Activated gamma-delta T cell (primary cell): ENCODE results near the gene DRC7.

Experiments used
- DNase-seq: peaks from one replicate; lab custom pipeline; 2025; lab: John Stamatoyannopoulos, UW
- total RNA-seq, 2 donors: gene quantifications; one replicate each; lab custom pipeline; 2026; lab: John Stamatoyannopoulos, UW

DRC7 gene, protein sequence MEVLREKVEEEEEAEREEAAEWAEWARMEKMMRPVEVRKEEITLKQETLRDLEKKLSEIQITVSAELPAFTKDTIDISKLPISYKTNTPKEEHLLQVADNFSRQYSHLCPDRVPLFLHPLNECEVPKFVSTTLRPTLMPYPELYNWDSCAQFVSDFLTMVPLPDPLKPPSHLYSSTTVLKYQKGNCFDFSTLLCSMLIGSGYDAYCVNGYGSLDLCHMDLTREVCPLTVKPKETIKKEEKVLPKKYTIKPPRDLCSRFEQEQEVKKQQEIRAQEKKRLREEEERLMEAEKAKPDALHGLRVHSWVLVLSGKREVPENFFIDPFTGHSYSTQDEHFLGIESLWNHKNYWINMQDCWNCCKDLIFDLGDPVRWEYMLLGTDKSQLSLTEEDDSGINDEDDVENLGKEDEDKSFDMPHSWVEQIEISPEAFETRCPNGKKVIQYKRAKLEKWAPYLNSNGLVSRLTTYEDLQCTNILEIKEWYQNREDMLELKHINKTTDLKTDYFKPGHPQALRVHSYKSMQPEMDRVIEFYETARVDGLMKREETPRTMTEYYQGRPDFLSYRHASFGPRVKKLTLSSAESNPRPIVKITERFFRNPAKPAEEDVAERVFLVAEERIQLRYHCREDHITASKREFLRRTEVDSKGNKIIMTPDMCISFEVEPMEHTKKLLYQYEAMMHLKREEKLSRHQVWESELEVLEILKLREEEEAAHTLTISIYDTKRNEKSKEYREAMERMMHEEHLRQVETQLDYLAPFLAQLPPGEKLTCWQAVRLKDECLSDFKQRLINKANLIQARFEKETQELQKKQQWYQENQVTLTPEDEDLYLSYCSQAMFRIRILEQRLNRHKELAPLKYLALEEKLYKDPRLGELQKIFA
- total RNA-seq = 0.04 to 0.10 reads per million in 2 donors

DNA sequence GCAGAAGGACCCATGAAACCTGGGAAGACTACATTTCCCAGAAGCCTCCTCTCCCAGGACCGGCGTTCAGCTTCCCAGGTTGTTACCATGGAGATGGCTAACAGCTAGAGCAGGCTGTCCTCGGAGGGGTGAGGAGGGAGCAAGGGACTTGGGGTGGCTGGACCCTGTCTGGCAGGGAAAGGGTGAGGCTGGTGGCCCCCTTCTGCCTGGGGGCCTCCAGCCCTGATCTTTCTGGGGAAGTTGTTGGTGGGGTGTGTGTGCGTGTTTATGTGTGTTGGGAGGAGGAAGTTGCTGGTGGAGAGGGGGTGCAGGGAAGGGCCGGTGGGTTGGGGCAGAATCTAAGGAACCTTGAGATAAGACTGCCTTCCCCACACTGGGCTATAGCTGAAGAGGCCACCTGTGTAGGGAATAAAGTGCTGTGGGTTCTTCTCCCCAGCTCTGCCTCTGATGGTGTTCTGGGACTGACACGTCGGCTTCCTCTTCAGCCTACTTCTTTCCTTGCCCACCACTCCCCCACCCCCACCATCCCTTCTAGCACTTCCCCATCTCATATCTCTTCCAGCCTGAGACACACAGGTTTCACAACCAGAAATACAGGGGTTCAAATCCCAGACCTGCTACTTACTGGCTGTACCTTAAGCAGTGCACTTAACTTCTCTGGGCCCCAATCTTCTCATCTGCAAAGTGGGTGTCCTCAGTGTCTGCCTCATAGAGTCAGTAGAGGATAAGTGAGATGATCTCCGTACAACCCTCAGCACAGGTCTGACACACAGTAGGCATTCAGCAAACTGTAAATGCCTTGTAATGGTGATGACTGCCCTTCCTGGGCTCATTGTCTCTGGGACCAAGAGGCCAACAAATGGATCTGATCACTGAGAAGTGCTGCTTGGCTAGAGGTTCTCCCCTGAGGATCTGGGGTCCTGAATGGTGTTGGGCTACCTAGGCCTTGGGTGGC is at the start of gene DRC7:
TSS of gene DRC7 (plus strand) at position 82 of the 955 bp plus-strand sequence. CDS start 3,144 bp downstream, outside the sequence.
- no peak for DNase-seq

DNA sequence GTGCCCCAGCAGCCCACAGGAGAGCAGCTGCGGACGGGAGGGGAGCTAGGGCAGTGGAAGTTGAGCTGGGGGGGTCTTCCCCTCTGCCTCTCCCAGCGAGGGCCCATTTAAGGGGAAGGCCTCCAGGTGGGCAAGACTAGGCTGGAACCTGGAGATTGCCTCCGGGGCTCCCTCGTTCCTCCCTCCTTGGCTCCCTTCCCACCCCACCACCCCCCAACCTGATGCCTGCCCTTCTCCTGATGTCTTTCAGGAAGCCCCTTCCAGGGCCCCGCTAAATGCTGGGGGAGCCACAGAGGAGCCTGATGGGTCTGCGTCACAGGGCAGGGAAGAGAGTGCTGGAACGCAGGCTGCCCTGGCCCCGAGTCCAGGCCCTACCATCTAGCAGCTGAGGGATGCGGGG is 49.4 kb upstream of the DRC7 start:
- DNase-seq = no peak

DNA sequence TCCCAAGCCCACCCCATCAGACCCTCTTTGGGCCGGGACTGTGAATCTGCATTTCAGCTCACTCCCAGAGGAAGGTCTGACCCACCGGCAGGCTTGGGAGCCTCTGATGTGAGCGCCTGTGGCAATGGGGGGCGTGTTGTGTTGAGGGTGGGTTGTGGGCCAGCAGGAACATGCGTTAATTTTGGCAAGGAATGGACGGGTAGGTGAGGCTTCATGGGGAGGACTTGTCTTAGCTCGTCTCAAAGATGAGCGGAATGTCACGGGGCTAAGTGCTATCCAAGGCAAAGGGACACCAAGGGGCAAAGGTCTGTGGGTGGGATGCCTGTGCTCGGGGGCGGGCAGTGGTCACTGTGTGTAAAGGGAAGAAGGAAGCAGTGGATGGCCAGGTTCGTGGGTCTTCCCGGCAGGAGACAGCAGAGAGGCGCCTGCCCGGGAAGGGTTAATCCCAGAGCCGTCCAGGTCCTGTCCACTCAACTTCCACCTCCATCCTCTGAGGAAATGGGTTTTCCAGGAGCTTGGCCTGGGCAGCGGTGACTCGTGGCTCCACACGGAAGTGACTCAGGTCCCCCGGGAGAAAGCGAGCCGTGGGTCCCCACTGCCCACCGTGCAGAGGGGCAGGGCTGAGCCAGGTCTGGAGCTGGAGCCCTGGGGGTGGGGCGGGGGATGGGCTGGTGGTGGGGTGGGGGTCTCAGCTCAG is 48.8 kb upstream of the DRC7 start:
- DNase-seq = no peak

DNA sequence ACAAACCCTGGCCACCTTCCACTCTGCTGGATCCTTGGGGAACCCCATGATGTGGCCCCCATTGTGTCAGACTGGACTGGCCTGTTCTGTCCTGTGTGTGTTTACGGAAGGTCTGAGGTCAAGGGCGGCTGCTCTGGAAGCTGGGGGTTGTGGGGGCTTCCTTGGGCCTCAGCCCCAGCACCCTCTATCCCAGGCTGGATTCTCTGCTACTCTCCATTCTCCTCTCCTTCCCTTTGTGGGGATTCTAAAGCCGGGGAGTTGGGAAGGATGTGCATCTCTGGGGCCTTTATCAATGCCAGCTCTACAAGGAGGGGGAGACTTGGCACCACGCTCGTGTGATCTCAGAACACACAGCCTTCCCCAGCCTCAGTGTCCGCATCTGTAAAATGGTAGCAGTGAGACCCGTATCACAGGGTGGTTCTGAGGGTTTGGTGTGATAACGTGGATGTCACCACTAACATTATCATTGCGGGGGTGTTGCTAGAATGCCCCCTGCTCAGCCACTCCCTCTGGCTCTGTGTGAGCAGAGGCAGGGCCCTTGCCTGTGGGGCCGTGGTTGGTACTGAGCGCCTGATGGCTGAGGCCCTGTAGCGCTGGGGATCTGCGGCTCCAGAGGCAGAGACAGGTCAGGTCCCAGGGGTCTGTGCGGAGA is 48.1 kb upstream of the DRC7 start:
- peak; percentile 25 for DNase-seq

DNA sequence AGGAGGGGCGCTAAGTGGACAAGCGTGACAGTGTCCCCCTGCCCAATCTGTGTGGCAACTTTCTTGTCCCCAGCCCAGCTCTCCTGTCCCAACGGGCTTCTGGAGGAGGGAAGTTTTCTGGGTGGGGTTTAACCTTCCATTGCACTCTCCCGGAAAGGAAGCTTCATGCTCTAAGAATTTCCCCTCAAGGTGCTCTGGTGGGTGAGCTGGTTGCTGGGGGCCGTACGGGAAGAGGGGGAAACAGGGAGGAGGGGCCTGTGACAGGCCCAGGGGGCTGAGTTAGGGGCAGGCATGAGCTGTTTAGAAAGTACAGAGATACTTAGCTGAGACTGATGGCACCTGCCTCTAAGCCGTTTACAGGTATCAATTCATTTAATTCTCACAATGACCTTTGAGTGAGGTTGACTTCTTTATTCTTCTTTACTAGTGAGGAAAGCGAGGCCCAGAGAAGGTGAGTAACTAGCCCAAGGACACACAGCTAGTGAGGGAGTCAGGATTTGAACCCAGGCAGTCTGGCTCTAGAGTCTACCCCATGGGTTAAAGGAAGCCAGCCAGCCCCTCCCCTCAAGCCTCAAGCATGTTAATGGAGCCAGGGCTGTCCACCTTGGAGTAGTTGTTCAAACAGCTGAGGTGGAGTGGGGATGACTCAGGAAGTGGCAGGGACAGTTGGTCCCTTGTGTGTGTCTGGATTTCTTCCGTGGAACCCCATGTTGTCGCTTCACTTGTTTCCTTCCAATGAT is 47.3 kb upstream of the DRC7 start:
- DNase-seq = no peak

DNA sequence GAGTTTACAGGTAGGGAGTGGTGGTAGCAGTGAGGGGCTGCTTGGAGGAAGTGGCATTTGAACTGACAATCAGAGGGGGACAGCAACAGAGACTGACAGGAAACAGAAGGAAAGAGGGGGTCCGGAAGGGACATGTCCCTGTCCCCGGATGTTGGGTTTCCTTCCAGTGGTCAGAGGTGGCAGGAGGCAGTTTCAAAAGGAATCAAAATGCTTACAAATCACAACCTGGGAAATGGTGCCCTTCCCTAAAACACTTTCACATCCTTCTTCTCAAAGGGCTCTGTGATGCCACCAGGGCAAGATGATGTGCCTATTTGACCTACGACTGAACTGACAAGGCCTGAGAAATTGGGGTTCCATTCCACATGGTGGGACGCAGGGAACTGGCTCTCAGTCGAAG is 46.5 kb upstream of the DRC7 start:
- DNase-seq = no peak

DNA sequence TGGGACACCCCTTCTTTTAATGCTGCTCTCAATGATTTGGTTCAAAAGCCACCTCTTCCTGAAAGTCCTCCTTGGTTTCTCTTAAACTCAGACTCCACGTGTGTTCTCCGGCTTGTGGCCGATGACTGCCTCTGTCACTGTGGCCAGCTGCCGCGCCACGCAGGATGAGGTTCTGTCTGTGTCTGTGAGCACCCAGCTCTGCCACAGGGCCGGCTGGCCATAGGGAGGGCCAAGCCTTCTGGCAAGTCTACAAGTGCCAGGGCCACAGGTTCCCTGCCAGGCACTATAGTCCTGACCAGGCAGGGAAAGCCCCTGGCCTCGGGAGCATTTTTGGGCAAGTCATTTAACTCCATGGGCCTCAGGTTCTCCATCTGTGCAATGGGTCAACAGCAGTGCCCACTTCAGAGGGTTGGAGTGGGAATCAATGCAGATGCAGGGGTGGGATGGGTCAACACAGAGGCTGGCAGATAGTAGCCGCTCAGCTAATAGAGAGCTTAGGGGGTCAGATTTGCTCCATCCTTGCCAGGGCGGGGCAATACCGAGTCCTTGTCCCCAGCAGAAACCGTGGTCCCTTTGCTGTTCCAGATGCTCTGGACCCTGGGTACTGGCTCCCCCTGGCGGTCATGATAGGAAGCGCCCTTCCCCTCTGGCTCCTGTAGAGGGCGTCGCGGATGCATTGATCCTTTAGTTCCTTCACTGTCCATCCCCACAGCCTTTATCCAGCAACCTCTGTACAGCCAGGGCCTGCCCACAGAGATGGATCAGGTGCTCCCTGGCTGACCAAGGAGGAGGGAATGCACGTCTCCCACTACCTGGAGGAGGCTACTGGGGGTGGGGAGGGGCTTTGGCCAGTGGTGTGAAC is 45.8 kb upstream of the DRC7 start:
- DNase-seq = no peak

DNA sequence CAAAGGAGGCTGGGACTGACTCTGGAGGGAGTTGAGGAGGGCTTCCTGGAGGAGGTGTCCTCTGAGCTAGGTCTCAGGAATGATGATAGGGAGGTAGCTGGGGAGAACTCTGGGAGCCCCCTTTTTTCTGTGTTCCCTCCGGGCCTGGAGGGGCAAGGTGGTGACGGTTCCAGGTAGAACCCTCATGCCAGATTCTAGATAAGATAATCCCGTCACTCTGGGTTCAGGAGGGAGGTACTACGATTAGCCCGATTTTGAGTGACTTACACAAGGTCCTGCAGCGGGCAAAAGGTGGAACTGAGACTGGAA is 45.2 kb upstream of the DRC7 start:
- no peak for DNase-seq

DNA sequence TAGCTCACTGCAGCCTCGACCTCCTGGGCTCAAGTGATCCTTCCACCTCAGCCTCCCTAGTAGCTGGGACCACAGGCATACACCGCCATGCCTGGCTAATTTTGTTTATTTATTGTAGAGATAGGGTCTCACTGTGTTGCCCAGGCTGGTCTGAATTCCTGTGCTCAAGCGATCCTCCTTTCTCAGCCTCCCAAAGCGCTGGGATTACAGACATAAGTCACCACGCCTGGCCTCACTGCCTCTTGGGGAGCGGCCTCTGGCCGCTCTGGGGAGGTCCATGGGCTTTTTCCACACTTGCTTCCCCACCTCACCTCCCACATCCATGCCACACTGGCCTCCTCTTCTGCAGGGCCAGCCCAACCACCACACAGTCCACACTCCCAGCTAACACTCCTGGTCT is 44.8 kb upstream of the DRC7 start:
- no peak for DNase-seq

DNA sequence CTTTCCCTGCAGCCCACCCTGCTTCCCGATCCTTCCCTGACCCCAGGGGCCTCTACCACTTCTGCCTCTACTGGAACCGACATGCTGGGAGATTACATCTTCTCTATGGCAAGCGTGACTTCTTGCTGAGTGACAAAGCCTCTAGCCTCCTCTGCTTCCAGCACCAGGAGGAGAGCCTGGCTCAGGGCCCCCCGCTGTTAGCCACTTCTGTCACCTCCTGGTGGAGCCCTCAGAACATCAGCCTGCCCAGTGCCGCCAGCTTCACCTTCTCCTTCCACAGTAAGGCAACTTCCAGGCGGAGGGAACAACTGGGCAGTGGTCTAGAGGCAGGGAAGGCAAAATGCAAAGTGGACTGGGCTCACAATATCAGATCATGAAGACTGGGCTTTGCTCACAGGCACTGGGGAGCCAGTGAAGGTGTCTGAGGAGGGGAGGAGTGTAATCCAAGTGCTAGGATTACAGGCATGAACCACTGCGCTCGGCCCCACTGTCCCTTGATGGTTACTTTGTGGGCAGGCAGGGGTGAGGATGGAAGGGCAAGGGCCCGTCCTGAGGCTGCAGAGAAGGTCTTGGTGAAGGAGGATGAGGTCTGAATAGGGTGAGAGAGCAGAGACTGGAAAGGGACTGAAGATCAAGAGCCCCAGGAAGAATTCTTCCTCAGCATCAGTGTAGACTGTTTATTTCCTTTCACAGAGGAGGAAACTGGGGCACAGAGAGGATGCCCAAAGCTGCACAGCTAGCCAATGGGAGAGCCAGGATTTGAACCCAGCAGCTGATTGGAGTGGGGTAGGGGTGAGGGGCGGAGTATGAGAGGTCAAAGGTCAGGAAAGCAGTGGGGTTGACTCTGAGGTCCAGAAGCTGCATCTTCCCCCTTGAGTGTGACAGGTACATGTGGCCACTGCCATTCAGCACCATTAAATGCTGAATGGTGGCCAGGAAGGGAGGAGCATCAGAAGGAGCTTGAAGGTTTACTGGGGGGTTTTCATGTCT is 43.0 kb upstream of the DRC7 start:
- DNase-seq = no peak

DNA sequence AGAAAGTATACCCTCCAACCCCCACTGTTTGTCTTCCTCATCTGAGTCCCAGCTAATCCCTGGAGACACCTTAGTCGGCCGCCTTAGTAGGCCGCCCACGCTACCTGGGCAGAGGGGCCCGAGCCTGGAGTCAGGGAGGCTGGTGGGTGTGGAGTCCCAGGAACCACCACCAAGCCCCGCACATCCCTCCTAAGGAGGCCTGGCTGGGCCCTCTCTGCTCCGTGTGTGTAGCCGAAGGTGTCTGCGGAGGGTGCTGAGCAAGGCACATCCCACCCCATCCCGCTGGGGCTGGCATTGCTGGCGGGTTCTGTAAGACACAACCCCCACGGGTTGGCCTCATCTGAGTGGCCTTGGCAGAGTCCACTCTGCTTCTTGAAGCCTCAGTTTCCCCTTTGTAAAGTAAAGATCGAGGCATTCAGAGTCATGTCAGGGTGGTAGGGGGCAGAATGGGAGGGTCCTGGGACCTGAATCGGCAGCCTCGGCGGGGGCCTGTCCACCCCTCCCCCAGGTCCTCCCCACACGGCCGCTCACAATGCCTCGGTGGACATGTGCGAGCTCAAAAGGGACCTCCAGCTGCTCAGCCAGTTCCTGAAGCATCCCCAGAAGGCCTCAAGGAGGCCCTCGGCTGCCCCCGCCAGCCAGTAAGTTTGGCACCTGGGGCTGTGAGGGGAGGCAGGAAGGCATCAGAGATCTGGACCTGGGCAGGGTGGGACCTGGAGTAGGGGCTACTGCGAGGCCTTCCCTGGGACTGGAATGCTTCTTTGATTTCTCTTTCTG is 41.7 kb upstream of the DRC7 start:
- DNase-seq = no peak

DNA sequence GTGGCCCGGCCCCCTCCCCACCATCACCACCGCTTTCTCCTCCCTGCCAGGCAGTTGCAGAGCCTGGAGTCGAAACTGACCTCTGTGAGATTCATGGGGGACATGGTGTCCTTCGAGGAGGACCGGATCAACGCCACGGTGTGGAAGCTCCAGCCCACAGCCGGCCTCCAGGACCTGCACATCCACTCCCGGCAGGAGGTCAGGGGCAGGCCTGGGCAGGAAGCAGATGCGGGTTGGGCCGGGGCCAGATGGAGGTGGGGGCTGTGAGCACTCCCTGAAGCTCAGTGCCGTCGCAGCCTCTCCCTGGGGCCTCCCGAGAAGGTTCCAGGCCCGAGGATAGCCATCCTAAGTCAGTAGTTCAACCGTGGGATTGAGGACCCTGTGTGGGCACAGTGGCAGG is 40.7 kb upstream of the DRC7 start:
- no peak for DNase-seq

DNA sequence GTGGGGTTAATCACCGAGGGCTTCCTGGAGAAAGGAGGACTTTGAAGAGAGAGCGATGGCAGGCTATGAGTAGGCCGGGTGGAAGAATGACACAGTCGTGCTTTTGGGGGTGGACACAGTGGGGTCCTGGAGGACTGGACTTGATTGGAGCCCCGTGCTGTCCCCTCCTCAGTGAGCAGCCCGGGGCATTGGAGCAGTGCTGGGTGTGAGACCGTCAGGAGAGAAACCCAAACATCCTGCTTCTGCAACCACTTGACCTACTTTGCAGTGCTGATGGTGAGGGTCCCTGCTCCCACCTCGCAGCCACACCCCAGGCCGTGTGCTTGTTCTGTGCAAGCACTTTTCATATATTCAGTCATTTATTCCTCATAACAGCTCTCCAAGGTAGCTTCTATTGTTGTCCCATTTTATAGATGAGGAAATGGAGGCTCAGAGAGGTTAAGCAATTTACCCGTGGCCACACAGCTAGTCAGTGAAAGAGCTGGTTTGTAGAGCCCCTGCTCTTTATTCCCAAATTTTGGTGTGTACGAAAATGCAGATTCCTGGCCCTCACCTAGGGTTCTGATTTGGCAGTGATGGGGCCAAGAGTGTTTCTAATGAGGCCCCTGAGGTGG is 38.2 kb upstream of the DRC7 start:
- DNase-seq = no peak

DNA sequence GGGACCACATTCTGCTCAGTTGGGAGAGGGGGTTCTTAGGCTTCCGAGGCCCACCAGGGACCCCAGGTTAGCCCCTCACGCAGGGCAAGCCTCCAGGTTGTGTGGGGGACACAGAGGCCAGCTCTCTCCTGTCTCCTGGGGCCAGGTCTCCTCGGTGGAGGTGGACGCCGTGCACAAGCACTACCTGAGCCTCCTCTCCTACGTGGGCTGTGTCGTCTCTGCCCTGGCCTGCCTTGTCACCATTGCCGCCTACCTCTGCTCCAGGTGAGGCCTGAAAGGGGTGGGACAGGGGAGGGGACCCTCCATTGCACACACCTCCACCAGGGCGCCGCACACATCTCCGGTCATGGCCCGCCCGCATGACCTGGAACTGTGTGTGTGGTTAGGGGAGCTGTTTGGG is 37.4 kb upstream of the DRC7 start:
- no peak for DNase-seq

DNA sequence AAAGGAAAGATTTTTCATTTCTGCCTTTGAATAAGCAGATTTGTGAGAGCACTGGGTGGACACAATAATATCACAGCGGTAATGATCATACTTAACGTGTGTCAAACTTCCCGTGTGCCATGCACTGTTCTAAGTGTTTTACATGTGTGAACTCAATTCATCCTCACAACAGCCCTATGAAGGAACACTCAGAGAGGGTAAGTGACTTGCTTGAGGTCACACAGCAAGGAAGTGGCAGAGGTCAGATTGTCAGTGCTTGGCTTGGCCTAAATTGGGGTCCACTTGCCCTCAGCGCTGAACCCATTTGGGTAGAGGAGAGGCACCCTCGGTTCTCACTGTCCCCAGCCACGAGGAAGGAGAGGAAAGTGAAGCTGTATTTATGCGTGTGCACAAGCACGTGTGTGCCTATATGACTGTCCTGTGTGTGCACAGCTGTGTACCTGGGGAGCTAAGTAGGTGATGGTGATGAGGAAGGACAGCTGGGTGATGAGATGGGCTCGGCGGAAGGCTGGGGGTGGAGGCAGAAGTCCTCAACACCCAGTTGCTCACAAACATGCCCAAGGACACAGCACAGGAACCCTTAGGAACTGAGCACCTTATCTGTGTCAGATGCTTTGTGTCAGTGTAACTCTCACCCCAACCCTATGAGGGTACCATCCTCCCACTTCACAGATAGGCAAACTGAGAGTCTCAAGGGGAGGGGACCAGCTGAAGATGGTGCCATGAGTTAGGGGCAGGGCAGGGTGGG is 36.3 kb upstream of the DRC7 start:
- DNase-seq = no peak
